ENCODE data around the gene TNIP1.

GRCh38 chr5:151052836-151053235, 28.0 kb downstream of the TNIP1 start:
- TF ChIP-seq CTCF (IDR thresholded peaks at IDR 0.05; ENCODE audit: poor library complexity), result no peak
- no peak for TF ChIP-seq EZH2phosphoT487 (IDR thresholded peaks at IDR 0.05; ENCODE audit: low read depth, severe bottlenecking, unreplicated experiment)
- TF ChIP-seq EZH2 (IDR thresholded peaks at IDR 0.05; ENCODE audit: borderline replicate concordance), result no peak
